Panc1 (cell line): Measurements from ENCODE around the gene DNM1. TPM values are rescaled to one million over a fixed set of nuclear protein-coding genes. Genes with fewer than 3 reads are reported as not detected.

Source experiments
- ATAC-seq: fragments of 200-7000 bp; cut with Tn5 transposase; 2 replicates; pipeline ENCODE4 v1.9.1; 2020; ENCODE audit warnings: mild to moderate bottlenecking, moderate library complexity
- BruUV-seq: library from RNA; stranded (reverse); fragments of 400-500 nt; replicated peaks from 2 replicates; lab custom pipeline; 2021; lab: Mats Ljungman, UMichigan
- CTCF ChIA-PET: fragments of 300-600 bp; sonication (Branson Sonifier 250); formaldehyde crosslinking; loops from one replicate; lab custom pipeline; 2022; ENCODE audit warnings: antibody characterized with exemption; lab: Charles Lee
- POLR2A ChIA-PET: fragments of 300-600 bp; sonication (Branson Sonifier 250); formaldehyde crosslinking; loops from one replicate; lab custom pipeline; 2022; ENCODE audit warnings: antibody characterized with exemption; lab: Charles Lee
- DNase-seq: peaks from one replicate; pipeline ENCODE4 v3.0.0-alpha.2; 2010; ENCODE audit warnings: low read depth, low spot score
- H3K27ac ChIP-seq: 2 replicates; pipeline ENCODE4 v1.5.1; 2011; ENCODE audit warnings: mild to moderate bottlenecking, low read length, inconsistent platforms
- H3K27me3 ChIP-seq: fragments of 200-500 bp; sonication (Bioruptor generic); 2 replicates; pipeline ENCODE4 v1.6.0; 2014; ENCODE audit warnings: low read length, inconsistent platforms; ENCODE audit not compliant: control insufficient read depth, insufficient read depth
- H3K36me3 ChIP-seq: fragments of 200-500 bp; sonication (Bioruptor generic); 2 replicates; pipeline ENCODE4 v1.5.1; 2014; ENCODE audit warnings: inconsistent platforms, mild to moderate bottlenecking, low read length, moderate library complexity; ENCODE audit not compliant: control insufficient read depth, insufficient read depth
- H3K4me1 ChIP-seq: 2 replicates; pipeline ENCODE4 v1.5.1; 2011; ENCODE audit warnings: inconsistent platforms, mild to moderate bottlenecking, low read length, moderate library complexity; ENCODE audit not compliant: control insufficient read depth, insufficient read depth
- H3K4me3 ChIP-seq, 2 experiments: 2 replicates each; pipeline ENCODE4 v1.5.1; 2011 to 2012; ENCODE audit warnings: low read depth in 2 of 2, low read length in 2 of 2, mild to moderate bottlenecking in 2 of 2, inconsistent platforms in 1 of 2, moderate library complexity in 1 of 2
- H3K9me3 ChIP-seq: fragments of 200-500 bp; sonication (Bioruptor generic); 2 replicates; pipeline ENCODE4 v1.5.1; 2014; ENCODE audit warnings: low read depth, mild to moderate bottlenecking, inconsistent platforms, low read length, moderate library complexity; ENCODE audit not compliant: control insufficient read depth, insufficient read depth
- CTCF ChIP-seq: fragments of 450-650 bp; IDR thresholded peaks from 2 replicates; pipeline ENCODE4 v1.5.1; 2017; ENCODE audit warnings: mild to moderate bottlenecking
- POLR2AphosphoS5 ChIP-seq: IDR thresholded peaks from 2 replicates; pipeline ENCODE4 v1.6.1; 2012; ENCODE audit warnings: mild to moderate bottlenecking, low read depth, low read length, moderate library complexity
- REST ChIP-seq, 2 experiments: IDR thresholded peaks; 2 replicates each; pipeline ENCODE4 v1.6.1; 2011 to 2012; ENCODE audit warnings: low read depth in 2 of 2, control low read depth in 1 of 2, low read length in 1 of 2, mild to moderate bottlenecking in 1 of 2, moderate library complexity in 1 of 2; ENCODE audit not compliant: insufficient read depth in 1 of 2
- SIN3A ChIP-seq: IDR thresholded peaks from 2 replicates; pipeline ENCODE4 v1.6.1; 2012; ENCODE audit warnings: low read depth, mild to moderate bottlenecking, low read length, moderate library complexity, borderline replicate concordance; ENCODE audit not compliant: insufficient read depth
- TCF7L2 ChIP-seq: IDR thresholded peaks from 2 replicates; pipeline ENCODE4 v1.6.1; 2011; ENCODE audit warnings: mild to moderate bottlenecking, low read depth, low read length, inconsistent platforms
- in situ Hi-C: cut with HindIII; loops from 2 replicates; pipeline ENCODE4 v1.10.0; 2016; ENCODE audit warnings: low sequenced_read_pairs, low pct_unique_long_range_greater_than_20kb
- intact Hi-C: fragments of 100-400 bp; cut with micrococcal nuclease; formaldehyde crosslinking; loops from one replicate; pipeline ENCODE4 v1.10.0; 2022; ENCODE audit not compliant: unreplicated experiment
- total RNA-seq: library from RNA; stranded (reverse); gene quantifications from one replicate; pipeline ENCODE4 v1.2.1, GENCODE V29; 2021; ENCODE audit not compliant: unreplicated experiment

Gene DNM1
- total RNA-seq, 1 experiment from 2014 or later = 18.7 TPM

- BruUV-seq = no TSS peak
- in situ Hi-C loops = no loop called here
- no peaks in the 10 kb centered on the region for H3K4me1 ChIP-seq
- intact Hi-C loops = no loop called here
- no peaks in the 10 kb centered on the region for H3K9me3 ChIP-seq
- no peak for TF ChIP-seq CTCF
- TF ChIP-seq REST (IDR thresholded peaks at IDR 0.05; ENCODE audit: insufficient read depth in 1 of 2, low read depth in 2 of 2, low read length in 1 of 2) = no peak
- no peak for TF ChIP-seq TCF7L2
- no peak for TF ChIP-seq POLR2AphosphoS5
- no peak for TF ChIP-seq SIN3A
- H3K36me3 ChIP-seq = no peaks in the 10 kb centered on the region
- POLR2A ChIA-PET = no interaction called here
- H3K27ac ChIP-seq = no peak overlapping the region
- CTCF ChIA-PET = interaction anchor here (0.5 kb wide), 1 partner anchor 232 kb away, joined by 8 read pairs; no protein-coding TSS in a partner anchor
- H3K27me3 ChIP-seq = no peaks in the 10 kb centered on the region
- H3K4me3 ChIP-seq = no peak overlapping the region
- no peak for DNase-seq
- no peak for ATAC-seq
These were observed 57.2 kb downstream of the DNM1 start for GRCh38 chr9:128260340-128260739.

- ChIA-PET POLR2A (interaction anchor here (0.6 kb wide), 1 partner anchor 88 kb away, joined by 4 read pairs; no protein-coding TSS in a partner anchor), CTCF (no interaction called here)
- H3K9me3 ChIP-seq = no peaks in the 10 kb centered on the region
- no peak overlapping the region for H3K4me3 ChIP-seq
- H3K27ac ChIP-seq = no peak overlapping the region
- DNase-seq (no peak), ATAC-seq (no peak)
- no peaks in the 10 kb centered on the region for H3K27me3 ChIP-seq
- BruUV-seq = no TSS peak
- intact Hi-C loops (no loop called here), in situ Hi-C loops (no loop called here)
- TF ChIP-seq TCF7L2 = no peak
- no peak for TF ChIP-seq POLR2AphosphoS5
- no peak for TF ChIP-seq CTCF
- TF ChIP-seq SIN3A = no peak
- no peak for TF ChIP-seq REST (IDR thresholded peaks at IDR 0.05; ENCODE audit: insufficient read depth in 1 of 2, low read depth in 2 of 2, low read length in 1 of 2)
- no peaks in the 10 kb centered on the region for H3K4me1 ChIP-seq
- no peaks in the 10 kb centered on the region for H3K36me3 ChIP-seq
These were observed 59.5 kb downstream of the DNM1 start for GRCh38 chr9:128262687-128263086.
